ENCODE results near the gene TPSD1.
"Not testable (repeated sequence)": the region's sequence is repeated elsewhere in the genome, so short reads cannot be mapped to it uniquely, and the experiment has no call there.

The TPSD1 gene

GRCh38 chr16:1283996-1284616, 28.2 kb downstream of the TPSD1 start:
- DNase-seq, result no peak

- no peak for DNase-seq
Measured at GRCh38 chr16:1285669-1286512, 30.0 kb downstream of the TPSD1 start.

GRCh38 chr16:1286513-1287094, 30.7 kb downstream of the TPSD1 start:
- DNase-seq, result no peak

- no peak for DNase-seq
Measured at GRCh38 chr16:1287982-1288670, 32.3 kb downstream of the TPSD1 start.

- DNase-seq, result peak; percentile 80
Measured at GRCh38 chr16:1288813-1289476, 33.1 kb downstream of the TPSD1 start.

GRCh38 chr16:1289477-1289866, 33.6 kb downstream of the TPSD1 start:
- no peak for DNase-seq

GRCh38 chr16:1290063-1290501, 34.2 kb downstream of the TPSD1 start:
- DNase-seq, result no peak

GRCh38 chr16:1290860-1291575, 35.1 kb downstream of the TPSD1 start:
- DNase-seq, result no peak

- peak; percentile 65 for DNase-seq
Measured at GRCh38 chr16:1291576-1291974, 35.7 kb downstream of the TPSD1 start.

- not testable (repeated sequence) for DNase-seq
Measured at GRCh38 chr16:1292208-1292607, 36.3 kb downstream of the TPSD1 start.

GRCh38 chr16:1292808-1293207, 36.9 kb downstream of the TPSD1 start:
- DNase-seq, result not testable (repeated sequence)

GRCh38 chr16:1293921-1294656, 38.2 kb downstream of the TPSD1 start:
- DNase-seq, result no peak

GRCh38 chr16:1295465-1295864, 39.6 kb downstream of the TPSD1 start:
- DNase-seq, result no peak

- not testable (repeated sequence) for DNase-seq
Measured at GRCh38 chr16:1296688-1297017, 40.8 kb downstream of the TPSD1 start.

GRCh38 chr16:1297018-1297696, 41.3 kb downstream of the TPSD1 start:
- no peak for DNase-seq

- no peak for DNase-seq
Measured at GRCh38 chr16:1298406-1298805, 42.5 kb downstream of the TPSD1 start.

GRCh38 chr16:1299012-1299867, 43.4 kb downstream of the TPSD1 start:
- DNase-seq, result no peak

- no peak for DNase-seq
Measured at GRCh38 chr16:1299868-1300203, 44.0 kb downstream of the TPSD1 start.

- peak; percentile 28 for DNase-seq
Measured at GRCh38 chr16:1300664-1301476, 45.0 kb downstream of the TPSD1 start.

All from NCI-H345 (cell line).